Endothelial cell (in vitro differentiated cells): ENCODE data around the gene NUFIP1. TPM values are rescaled to one million over a fixed set of nuclear protein-coding genes. Genes with fewer than 3 reads are reported as not detected.
"Not testable (repeated sequence)": the region's sequence is repeated elsewhere in the genome, so short reads cannot be mapped to it uniquely, and the experiment has no call there.

Experiments used
- DNase-seq: peaks from one replicate; pipeline ENCODE4 v3.0.0; 2021; ENCODE audit warnings: low spot score
- H3K27ac Mint-ChIP-seq: one replicate; pipeline ENCODE4 v1.8.0; 2021; ENCODE audit warnings: mixed read lengths, inconsistent platforms; ENCODE audit not compliant: unreplicated experiment
- H3K27me3 Mint-ChIP-seq: one replicate; pipeline ENCODE4 v1.8.0; 2021; ENCODE audit warnings: mild to moderate bottlenecking, moderate library complexity, mixed read lengths, inconsistent platforms; ENCODE audit not compliant: unreplicated experiment
- H3K36me3 Mint-ChIP-seq: one replicate; pipeline ENCODE4 v1.8.0; 2021; ENCODE audit warnings: mild to moderate bottlenecking, low read depth, mixed read lengths, inconsistent platforms; ENCODE audit not compliant: unreplicated experiment
- H3K4me1 Mint-ChIP-seq: one replicate; pipeline ENCODE4 v1.8.0; 2021; ENCODE audit warnings: mild to moderate bottlenecking, mixed read lengths, inconsistent platforms; ENCODE audit not compliant: unreplicated experiment
- H3K4me3 Mint-ChIP-seq: one replicate; pipeline ENCODE4 v1.8.0; 2021; ENCODE audit warnings: mild to moderate bottlenecking, mixed read lengths, inconsistent platforms; ENCODE audit not compliant: unreplicated experiment
- H3K9me3 Mint-ChIP-seq: one replicate; pipeline ENCODE4 v1.8.0; 2021; ENCODE audit warnings: mixed read lengths, inconsistent platforms; ENCODE audit not compliant: unreplicated experiment
- total RNA-seq: library from RNA; stranded (reverse); fragmentation: NEBNext Ultra II Directional; extraction: Animal tissue kit (Norgen Biotek cat#: 25700); gene quantifications from one replicate; pipeline ENCODE4 v1.2.1, GENCODE V29; 2021; ENCODE audit not compliant: unreplicated experiment
- TF ChIP-seq, protein P1 (sequence below): fragments of 200-600 bp; sonication (generic); IDR thresholded peaks from one replicate; pipeline ENCODE4 v1.5.0; 2021; ENCODE audit warnings: antibody characterized with exemption; ENCODE audit not compliant: unreplicated experiment

NUFIP1 gene
- total RNA-seq, 1 donor from 2014 or later, result 7.0 TPM

DNA sequence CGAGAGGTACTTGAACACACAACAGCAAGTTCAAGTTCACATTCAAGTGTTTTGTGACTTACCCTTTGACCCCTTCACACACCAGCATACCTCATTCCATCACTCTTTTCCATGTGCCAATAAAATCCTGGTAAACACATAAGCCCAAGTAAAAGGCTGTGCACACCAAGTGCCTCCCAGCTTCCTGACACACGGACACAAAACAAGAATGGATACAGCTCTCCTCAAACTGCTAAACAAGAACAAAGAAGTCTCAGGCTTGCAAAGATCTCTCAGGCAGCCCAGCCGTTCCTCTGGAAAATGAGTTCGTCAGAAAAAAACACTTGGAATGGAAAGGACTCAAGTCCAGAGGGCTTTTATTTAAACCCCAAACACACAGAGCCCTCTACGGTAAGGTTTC is 83.7 kb downstream of the NUFIP1 start:
- TF ChIP-seq, protein P1, sequence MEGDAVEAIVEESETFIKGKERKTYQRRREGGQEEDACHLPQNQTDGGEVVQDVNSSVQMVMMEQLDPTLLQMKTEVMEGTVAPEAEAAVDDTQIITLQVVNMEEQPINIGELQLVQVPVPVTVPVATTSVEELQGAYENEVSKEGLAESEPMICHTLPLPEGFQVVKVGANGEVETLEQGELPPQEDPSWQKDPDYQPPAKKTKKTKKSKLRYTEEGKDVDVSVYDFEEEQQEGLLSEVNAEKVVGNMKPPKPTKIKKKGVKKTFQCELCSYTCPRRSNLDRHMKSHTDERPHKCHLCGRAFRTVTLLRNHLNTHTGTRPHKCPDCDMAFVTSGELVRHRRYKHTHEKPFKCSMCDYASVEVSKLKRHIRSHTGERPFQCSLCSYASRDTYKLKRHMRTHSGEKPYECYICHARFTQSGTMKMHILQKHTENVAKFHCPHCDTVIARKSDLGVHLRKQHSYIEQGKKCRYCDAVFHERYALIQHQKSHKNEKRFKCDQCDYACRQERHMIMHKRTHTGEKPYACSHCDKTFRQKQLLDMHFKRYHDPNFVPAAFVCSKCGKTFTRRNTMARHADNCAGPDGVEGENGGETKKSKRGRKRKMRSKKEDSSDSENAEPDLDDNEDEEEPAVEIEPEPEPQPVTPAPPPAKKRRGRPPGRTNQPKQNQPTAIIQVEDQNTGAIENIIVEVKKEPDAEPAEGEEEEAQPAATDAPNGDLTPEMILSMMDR, result no peak
- DNase-seq, result no peak
- H3K4me3 Mint-ChIP-seq, result no peak overlapping the region
- H3K36me3 Mint-ChIP-seq, result no peaks in the 10 kb centered on the region
- peaks cover 3% of the 10 kb centered on the region for H3K27me3 Mint-ChIP-seq
- peaks cover 3% of the 10 kb centered on the region for H3K4me1 Mint-ChIP-seq
- H3K27ac Mint-ChIP-seq, result no peak overlapping the region
- no peaks in the 10 kb centered on the region for H3K9me3 Mint-ChIP-seq

DNA sequence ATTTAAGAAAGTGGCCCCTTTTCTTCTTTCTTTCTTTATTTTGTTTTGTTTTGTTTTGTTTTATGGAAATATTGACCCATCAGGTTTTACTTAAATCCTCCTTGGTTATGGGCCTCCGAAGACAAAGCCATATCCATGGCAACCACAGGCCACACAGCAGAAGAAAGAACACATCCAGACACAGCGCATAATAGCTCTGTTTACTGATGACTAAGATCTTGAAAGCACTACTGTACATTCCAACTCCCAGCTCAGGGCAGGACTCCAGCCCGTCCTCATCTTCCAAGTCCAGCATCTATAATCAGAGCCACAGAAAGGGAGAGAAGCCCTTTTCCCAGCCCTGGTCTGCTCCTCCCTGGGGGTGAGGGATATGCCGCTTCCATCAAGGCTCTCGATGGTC is 84.3 kb downstream of the NUFIP1 start:
- peaks cover 3% of the 10 kb centered on the region for H3K27me3 Mint-ChIP-seq
- no peak for DNase-seq
- no peaks in the 10 kb centered on the region for H3K36me3 Mint-ChIP-seq
- TF ChIP-seq, protein P1, result no peak
- peaks cover 3% of the 10 kb centered on the region for H3K4me1 Mint-ChIP-seq
- no peak overlapping the region for H3K27ac Mint-ChIP-seq
- no peak overlapping the region for H3K4me3 Mint-ChIP-seq
- no peaks in the 10 kb centered on the region for H3K9me3 Mint-ChIP-seq

DNA sequence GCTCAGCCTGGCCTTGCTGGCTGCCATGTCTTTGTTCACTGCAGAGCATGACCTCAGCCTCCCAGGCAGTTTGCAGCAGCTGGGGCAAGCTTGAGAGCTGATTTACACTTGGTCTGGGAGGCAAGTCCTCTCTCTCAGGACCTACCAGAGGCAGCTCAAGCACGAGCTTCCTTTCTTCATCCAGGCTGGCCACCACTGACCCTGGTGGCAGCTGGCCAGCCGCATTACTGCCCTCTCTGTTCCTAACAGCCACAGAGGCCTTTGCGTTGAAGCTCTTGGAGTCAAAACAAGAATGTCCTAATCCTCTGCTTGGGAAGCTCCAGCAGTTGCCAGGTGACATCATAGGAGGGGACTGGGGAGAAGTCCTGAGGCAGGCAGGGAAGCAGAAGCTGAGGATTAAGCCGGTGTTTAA is 85.7 kb downstream of the NUFIP1 start:
- Mint-ChIP-seq H3K27ac (no peak overlapping the region), H3K4me1 (peaks cover 8% of the 10 kb centered on the region), H3K4me3 (no peak overlapping the region)

DNA sequence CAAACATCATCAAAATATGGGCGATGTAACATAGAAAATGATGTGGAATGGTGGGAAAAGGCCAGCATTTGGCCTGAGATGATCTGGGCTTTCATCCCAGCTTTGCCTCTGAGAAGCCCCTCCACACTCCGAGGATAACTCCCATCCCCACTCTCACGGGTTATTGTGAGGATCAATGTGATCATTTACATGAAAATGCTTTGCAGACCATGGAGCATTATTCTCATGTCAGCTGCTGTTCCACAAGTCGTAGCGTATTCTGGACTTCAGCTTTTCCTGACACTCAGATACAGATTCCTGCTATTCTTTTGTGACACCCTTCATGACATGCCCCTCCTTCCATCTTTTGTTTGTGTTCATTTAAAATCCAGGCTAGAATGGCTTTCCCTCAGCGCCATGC is 86.5 kb downstream of the NUFIP1 start:
- Mint-ChIP-seq H3K36me3 (no peaks in the 10 kb centered on the region), H3K27ac (no peak overlapping the region), H3K27me3 (peaks cover 6% of the 10 kb centered on the region), H3K4me1 (peaks cover 11% of the 10 kb centered on the region), H3K4me3 (no peak overlapping the region), H3K9me3 (no peaks in the 10 kb centered on the region)
- TF ChIP-seq, protein P1, result no peak
- no peak for DNase-seq

More for the DNA sequence above, 85.7 kb downstream of the NUFIP1 start:
- Mint-ChIP-seq H3K9me3 (no peaks in the 10 kb centered on the region), H3K36me3 (no peaks in the 10 kb centered on the region), H3K27me3 (peaks cover 6% of the 10 kb centered on the region)
- DNase-seq, result no peak
- TF ChIP-seq, protein P1, result no peak

DNA sequence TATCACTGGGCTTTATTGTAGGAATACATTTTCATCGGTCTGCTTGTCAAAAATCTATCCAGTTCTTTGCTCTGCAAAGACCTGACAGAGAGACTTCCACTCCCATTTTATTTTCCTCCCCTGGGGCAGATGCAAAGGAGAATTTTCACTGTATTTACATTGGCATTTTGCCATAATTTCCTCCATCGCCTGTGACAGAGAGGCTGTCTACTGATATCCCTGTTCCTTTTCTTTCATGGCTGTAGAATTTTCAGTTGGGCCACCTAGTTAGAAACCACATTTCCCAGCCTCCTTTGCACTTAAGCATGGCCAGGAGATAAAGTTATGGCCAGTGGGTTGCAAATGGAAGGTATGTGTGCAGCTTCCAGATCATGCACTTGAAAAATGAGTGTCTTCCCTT is 89.3 kb downstream of the NUFIP1 start:
- DNase-seq, result no peak
- no peak overlapping the region for H3K4me3 Mint-ChIP-seq
- H3K9me3 Mint-ChIP-seq, result no peaks in the 10 kb centered on the region
- TF ChIP-seq, protein P1, result no peak
- peaks cover 11% of the 10 kb centered on the region for H3K4me1 Mint-ChIP-seq
- H3K27me3 Mint-ChIP-seq, result peaks cover 6% of the 10 kb centered on the region
- no peak overlapping the region for H3K27ac Mint-ChIP-seq
- H3K36me3 Mint-ChIP-seq, result no peaks in the 10 kb centered on the region

- not testable (repeated sequence) for H3K36me3 Mint-ChIP-seq, H3K27me3 Mint-ChIP-seq, H3K27ac Mint-ChIP-seq, H3K9me3 Mint-ChIP-seq, DNase-seq, H3K4me3 Mint-ChIP-seq
- peaks cover 11% of the 10 kb centered on the region for H3K4me1 Mint-ChIP-seq
Observed at GRCh38 chr13:44898308-44898707, 91.0 kb downstream of the NUFIP1 start.
